HUDEP-2 (cell line): ENCODE measurements around the gene HACD4.
"Not testable (repeated sequence)": the region's sequence is repeated elsewhere in the genome, so short reads cannot be mapped to it uniquely, and the experiment has no call there.

Experiments
- DNase-seq, 76 experiments: peaks; one replicate each; lab custom pipeline; 2025; ENCODE audit not compliant: unreplicated experiment in 76 of 76; lab: John Stamatoyannopoulos, UW

The HACD4 gene

DNA sequence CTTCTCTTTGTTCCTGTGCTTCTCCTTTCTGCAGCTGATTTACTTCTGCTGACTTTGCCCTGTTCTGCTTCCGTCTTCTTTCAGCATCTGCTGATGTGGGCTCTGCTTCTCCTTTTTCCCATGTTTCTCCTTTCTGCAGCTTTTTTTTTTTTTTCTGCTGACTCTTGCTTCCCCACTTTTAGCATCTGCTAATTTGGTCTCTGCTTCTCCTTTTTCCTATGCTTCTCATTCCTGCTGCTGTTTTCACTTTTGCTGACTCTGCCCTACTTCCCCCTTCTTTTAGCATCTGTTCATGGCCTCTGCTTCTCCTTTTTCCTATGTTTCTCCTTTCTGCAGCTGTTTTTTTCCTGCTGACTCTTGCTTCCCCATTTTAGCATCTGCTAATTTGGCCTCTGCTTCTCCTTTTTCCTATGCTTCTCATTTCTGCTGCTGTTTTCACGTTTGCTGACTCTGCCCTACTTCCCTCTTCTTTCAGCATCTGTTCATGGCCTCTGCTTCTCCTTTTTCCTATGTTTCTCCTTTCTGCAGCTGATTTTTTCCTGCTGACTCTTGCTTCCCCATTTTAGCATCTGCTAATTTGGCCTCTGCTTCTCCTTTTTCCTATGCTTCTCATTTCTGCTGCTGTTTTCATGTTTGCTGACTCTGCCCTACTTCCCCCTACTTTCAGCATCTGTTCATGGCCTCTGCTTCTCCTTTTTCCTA is 58.0 kb downstream of the HACD4 start:
- not testable (repeated sequence) for DNase-seq

DNA sequence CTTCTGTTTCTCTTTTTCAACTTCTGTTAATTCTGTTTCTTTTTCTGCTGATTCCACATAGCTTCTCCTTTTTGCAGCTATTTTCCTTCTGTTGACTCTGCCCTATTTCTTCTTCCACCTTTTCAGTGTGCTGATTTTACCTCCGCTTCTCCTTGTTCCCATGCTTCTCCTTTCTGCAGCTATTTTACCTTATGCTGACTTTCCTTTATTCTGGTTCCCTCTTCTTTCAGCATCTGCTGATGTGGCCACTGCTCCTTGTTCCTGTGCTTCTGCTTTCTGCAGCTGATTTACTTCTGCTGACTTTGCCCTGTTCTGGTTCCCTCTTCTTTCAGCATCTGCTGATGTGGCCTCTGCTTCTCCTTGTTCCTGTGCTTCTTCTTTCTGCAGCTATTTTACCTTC is 58.8 kb downstream of the HACD4 start:
- no peak for DNase-seq

DNA sequence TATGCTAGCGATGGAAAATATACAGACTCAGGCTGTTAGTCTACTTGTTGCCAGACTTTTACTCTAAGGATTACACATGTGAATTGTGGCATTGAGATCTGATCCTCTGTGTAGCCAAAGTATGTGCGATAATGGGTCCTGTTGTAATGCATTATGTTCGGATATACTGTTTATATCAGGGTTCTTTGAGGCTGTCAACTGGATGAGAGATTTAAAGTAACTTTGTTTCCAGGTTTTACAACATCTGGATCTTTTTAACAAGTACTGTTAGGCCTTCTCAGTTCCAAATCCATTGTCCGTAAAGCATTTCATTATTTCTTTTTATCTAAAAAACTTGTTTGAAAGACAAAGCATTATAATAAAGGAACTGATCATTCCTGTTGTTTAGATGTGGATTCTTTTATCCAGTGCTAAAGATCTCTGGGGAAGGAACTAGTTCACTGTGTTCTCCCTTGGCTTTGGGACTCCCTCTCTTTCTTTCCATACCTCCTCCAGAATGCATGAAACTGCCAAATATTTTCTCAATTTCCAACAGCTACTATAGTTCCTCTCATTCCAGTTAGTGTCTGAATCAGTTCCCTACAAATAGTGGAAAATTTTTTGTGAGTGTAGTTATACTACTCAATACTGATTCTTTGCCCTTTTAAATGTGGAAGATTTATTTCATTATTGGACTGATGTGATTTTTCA is 68.8 kb downstream of the HACD4 start:
- DNase-seq, result no peak

DNA sequence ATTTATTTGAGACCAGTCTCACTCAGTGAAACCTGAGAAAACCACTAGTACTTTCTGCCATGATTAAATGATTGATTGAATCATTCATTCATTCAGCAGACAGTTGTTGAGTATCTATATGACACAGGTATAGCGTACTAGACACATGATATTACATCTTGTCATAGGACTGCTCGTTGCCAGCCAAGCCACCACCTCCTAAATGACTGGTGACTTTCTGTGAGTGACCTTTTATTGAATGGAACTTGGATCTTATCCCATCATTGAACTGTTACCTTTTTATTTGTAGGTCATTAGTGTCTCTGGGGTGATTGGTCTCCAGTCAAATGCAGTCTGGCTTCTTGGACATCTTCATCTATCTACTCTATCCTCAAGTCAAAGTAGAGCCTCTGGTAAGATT is 80.7 kb downstream of the HACD4 start:
- no peak for DNase-seq
